Measurements from ENCODE around the gene PERM1. TPM values are rescaled to one million over a fixed set of nuclear protein-coding genes. Genes with fewer than 3 reads are reported as not detected.
A peak's percentile ranks its signal among the peaks of the same experiment; 100 is the strongest.

Gene PERM1
- total and polyA plus RNA-seq, 9 of the 15 experiments (the other 6 are each of a cell fraction or from before 2014, with no cell fraction given) = not detected

GRCh38 chr1:1019122-1019999 is 37.5 kb upstream of the PERM1 start (continued):
- TF ChIP-seq, protein P1, sequence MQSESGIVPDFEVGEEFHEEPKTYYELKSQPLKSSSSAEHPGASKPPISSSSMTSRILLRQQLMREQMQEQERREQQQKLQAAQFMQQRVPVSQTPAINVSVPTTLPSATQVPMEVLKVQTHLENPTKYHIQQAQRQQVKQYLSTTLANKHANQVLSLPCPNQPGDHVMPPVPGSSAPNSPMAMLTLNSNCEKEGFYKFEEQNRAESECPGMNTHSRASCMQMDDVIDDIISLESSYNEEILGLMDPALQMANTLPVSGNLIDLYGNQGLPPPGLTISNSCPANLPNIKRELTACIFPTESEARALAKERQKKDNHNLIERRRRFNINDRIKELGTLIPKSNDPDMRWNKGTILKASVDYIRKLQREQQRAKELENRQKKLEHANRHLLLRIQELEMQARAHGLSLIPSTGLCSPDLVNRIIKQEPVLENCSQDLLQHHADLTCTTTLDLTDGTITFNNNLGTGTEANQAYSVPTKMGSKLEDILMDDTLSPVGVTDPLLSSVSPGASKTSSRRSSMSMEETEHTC (IDR thresholded peaks at IDR 0.05) = no peak
- TF ChIP-seq MCM5 (IDR thresholded peaks at IDR 0.05; ENCODE audit: low read depth) = no peak
- 0 out of 2 replicates have a peak, but pooled peaks have one; percentile 35 for TF ChIP-seq ETS1 (conservative IDR thresholded peaks at IDR 0.05; ENCODE audit: control insufficient read depth, low read depth, low read length)
- no peak for TF ChIP-seq FOXJ3 (CRISPR knock-in tag; IDR thresholded peaks at IDR 0.05)
- TF ChIP-seq CREBBP (IDR thresholded peaks at IDR 0.05; ENCODE audit: low read depth, low read length) = no peak
- TF ChIP-seq ZNF584 (CRISPR knock-in tag; IDR thresholded peaks at IDR 0.05; ENCODE audit: low read depth) = no peak
- TF ChIP-seq, protein P2, sequence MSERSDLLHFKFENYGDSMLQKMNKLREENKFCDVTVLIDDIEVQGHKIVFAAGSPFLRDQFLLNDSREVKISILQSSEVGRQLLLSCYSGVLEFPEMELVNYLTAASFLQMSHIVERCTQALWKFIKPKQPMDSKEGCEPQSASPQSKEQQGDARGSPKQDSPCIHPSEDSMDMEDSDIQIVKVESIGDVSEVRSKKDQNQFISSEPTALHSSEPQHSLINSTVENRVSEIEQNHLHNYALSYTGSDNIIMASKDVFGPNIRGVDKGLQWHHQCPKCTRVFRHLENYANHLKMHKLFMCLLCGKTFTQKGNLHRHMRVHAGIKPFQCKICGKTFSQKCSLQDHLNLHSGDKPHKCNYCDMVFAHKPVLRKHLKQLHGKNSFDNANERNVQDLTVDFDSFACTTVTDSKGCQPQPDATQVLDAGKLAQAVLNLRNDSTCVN (CRISPR knock-in tag; IDR thresholded peaks at IDR 0.05) = no peak
- no peak for TF ChIP-seq PHB2 (IDR thresholded peaks at IDR 0.05; ENCODE audit: low read depth)
- TF ChIP-seq ZNF175 (CRISPR knock-in tag; IDR thresholded peaks at IDR 0.05; ENCODE audit: low read depth) = no peak
- TF ChIP-seq ZBTB8A (IDR thresholded peaks at IDR 0.05; ENCODE audit: partially characterized antibody) = no peak
- no peak for TF ChIP-seq POLR2B (IDR thresholded peaks at IDR 0.05; ENCODE audit: low read depth, partially characterized antibody)
- TF ChIP-seq ZNF561 (CRISPR knock-in tag; conservative IDR thresholded peaks at IDR 0.05) = no peak
- TF ChIP-seq HDAC2 (IDR thresholded peaks at IDR 0.05) = peak; percentile 66; the same call in 1 of the 2 replicates
- TF ChIP-seq, protein P3, sequence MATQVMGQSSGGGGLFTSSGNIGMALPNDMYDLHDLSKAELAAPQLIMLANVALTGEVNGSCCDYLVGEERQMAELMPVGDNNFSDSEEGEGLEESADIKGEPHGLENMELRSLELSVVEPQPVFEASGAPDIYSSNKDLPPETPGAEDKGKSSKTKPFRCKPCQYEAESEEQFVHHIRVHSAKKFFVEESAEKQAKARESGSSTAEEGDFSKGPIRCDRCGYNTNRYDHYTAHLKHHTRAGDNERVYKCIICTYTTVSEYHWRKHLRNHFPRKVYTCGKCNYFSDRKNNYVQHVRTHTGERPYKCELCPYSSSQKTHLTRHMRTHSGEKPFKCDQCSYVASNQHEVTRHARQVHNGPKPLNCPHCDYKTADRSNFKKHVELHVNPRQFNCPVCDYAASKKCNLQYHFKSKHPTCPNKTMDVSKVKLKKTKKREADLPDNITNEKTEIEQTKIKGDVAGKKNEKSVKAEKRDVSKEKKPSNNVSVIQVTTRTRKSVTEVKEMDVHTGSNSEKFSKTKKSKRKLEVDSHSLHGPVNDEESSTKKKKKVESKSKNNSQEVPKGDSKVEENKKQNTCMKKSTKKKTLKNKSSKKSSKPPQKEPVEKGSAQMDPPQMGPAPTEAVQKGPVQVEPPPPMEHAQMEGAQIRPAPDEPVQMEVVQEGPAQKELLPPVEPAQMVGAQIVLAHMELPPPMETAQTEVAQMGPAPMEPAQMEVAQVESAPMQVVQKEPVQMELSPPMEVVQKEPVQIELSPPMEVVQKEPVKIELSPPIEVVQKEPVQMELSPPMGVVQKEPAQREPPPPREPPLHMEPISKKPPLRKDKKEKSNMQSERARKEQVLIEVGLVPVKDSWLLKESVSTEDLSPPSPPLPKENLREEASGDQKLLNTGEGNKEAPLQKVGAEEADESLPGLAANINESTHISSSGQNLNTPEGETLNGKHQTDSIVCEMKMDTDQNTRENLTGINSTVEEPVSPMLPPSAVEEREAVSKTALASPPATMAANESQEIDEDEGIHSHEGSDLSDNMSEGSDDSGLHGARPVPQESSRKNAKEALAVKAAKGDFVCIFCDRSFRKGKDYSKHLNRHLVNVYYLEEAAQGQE (IDR thresholded peaks at IDR 0.05; ENCODE audit: borderline replicate concordance) = no peak
- TF ChIP-seq, protein P3 (CRISPR knock-in tag; IDR thresholded peaks at IDR 0.05; ENCODE audit: low read depth) = no peak
- TF ChIP-seq CHD1 (IDR thresholded peaks at IDR 0.05; ENCODE audit: low read length) = no peak

Measured in K562 (cell line).